ENCODE measurements around the gene PEAK1. TPM values are rescaled to one million over a fixed set of nuclear protein-coding genes. Genes with fewer than 3 reads are reported as not detected.

PEAK1 gene
- total RNA-seq, 4 donors from 2014 or later, result 14.5 to 31.1 (median 25.9) TPM

DNA sequence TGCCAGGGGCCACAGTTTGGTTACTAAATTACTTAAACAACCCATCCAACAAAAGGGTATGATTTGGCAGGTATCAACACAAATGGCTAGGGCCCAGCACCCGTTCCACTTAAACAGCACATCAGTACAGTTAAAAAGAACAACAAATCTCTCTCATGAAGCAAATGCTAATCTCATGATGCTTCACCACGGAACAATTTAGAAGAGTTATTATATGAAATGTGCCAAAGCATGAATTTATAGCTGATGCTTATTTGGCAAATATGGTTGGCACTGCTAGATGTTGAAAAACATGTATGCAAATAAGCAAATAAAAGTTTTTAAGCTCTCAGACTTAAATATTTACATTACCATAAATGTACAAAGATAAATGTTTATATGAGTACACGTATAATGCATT is 2.3 kb downstream of the PEAK1 start:
- H3K4me1 ChIP-seq, result peaks cover 50% of the 10 kb centered on the region

DNA sequence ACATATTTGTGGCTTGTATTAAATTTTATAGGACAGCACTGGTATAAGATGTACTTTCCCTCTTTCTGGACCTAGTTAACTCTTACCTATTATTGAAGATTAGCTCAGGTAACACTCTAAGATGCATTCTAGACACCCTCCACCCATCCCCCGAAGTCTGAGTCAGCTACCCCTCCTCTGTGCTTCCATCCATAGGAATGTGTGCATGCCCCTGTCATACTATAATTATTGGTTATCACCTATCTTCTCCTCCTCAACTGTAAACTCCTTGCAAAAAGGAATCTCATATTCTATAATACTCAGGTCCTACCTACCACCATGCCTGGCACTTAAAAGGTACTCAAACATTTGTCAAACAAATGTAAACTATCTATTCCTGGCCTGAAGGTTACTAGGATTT is 3.0 kb downstream of the PEAK1 start:
- no peaks in the 10 kb centered on the region for H3K9me3 ChIP-seq
- no peak overlapping the region for H3K27ac ChIP-seq
- H3K36me3 ChIP-seq, result no peaks in the 10 kb centered on the region
- TF ChIP-seq POLR2AphosphoS5 (IDR thresholded peaks at IDR 0.05), result no peak
- TF ChIP-seq, protein P1, sequence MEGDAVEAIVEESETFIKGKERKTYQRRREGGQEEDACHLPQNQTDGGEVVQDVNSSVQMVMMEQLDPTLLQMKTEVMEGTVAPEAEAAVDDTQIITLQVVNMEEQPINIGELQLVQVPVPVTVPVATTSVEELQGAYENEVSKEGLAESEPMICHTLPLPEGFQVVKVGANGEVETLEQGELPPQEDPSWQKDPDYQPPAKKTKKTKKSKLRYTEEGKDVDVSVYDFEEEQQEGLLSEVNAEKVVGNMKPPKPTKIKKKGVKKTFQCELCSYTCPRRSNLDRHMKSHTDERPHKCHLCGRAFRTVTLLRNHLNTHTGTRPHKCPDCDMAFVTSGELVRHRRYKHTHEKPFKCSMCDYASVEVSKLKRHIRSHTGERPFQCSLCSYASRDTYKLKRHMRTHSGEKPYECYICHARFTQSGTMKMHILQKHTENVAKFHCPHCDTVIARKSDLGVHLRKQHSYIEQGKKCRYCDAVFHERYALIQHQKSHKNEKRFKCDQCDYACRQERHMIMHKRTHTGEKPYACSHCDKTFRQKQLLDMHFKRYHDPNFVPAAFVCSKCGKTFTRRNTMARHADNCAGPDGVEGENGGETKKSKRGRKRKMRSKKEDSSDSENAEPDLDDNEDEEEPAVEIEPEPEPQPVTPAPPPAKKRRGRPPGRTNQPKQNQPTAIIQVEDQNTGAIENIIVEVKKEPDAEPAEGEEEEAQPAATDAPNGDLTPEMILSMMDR (IDR thresholded peaks at IDR 0.05), result no peak
- TF ChIP-seq EP300 (IDR thresholded peaks at IDR 0.05), result no peak
- no peak for TF ChIP-seq POLR2A (IDR thresholded peaks at IDR 0.05)
- H3K4me1 ChIP-seq, result peaks cover 46% of the 10 kb centered on the region
- 74% methylated on average over 1 of the region's 1 CpG for WGBS
- H3K27me3 ChIP-seq, result no peaks in the 10 kb centered on the region
- no peak for DNase-seq (ENCODE audit: low spot score in 2 of 2)
- H3K4me3 ChIP-seq, result no peak overlapping the region

More for the DNA sequence above, 2.3 kb downstream of the PEAK1 start:
- WGBS, result 27% methylated on average over 3 of the region's 3 CpGs
- TF ChIP-seq POLR2A (IDR thresholded peaks at IDR 0.05) (no peak), POLR2AphosphoS5 (IDR thresholded peaks at IDR 0.05) (no peak), EP300 (IDR thresholded peaks at IDR 0.05) (no peak)
- TF ChIP-seq, protein P1 (IDR thresholded peaks at IDR 0.05), result no peak
- no peak for DNase-seq (ENCODE audit: low spot score in 2 of 2)
- H3K27me3 ChIP-seq, result no peaks in the 10 kb centered on the region
- H3K27ac ChIP-seq, result peak overlapping the region; percentile 97
- H3K36me3 ChIP-seq, result no peaks in the 10 kb centered on the region
- H3K9me3 ChIP-seq, result no peaks in the 10 kb centered on the region
- peak overlapping the region; percentile 78 for H3K4me3 ChIP-seq

DNA sequence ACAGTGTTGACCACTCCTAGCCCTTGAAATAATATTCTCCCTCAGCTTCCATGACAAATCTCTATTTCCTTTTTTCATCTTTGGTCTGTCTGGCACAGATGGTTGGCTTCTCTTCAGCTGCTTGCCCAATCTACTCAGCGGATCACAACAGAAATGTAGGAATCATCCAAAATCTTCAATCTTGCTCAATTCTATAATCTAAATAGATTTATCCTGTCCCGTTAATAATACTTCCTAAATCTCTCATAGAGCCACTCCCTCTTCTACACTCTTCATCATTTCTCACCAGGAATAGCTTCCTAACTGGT is 3.8 kb downstream of the PEAK1 start:
- WGBS, result 61% methylated on average over 2 of the region's 2 CpGs
- Histone ChIP-seq H3K4me1 (peaks cover 38% of the 10 kb centered on the region), H3K36me3 (no peaks in the 10 kb centered on the region), H3K4me3 (no peak overlapping the region), H3K27me3 (no peaks in the 10 kb centered on the region), H3K9me3 (no peaks in the 10 kb centered on the region), H3K27ac (no peak overlapping the region)
- TF ChIP-seq POLR2AphosphoS5 (IDR thresholded peaks at IDR 0.05) (peak in 1 of 3 donors; percentile 23), EP300 (IDR thresholded peaks at IDR 0.05) (no peak), POLR2A (IDR thresholded peaks at IDR 0.05) (no peak)
- TF ChIP-seq, protein P1 (IDR thresholded peaks at IDR 0.05), result no peak
- DNase-seq (ENCODE audit: low spot score in 2 of 2), result peak in 1 of 2 donors; percentile 69

DNA sequence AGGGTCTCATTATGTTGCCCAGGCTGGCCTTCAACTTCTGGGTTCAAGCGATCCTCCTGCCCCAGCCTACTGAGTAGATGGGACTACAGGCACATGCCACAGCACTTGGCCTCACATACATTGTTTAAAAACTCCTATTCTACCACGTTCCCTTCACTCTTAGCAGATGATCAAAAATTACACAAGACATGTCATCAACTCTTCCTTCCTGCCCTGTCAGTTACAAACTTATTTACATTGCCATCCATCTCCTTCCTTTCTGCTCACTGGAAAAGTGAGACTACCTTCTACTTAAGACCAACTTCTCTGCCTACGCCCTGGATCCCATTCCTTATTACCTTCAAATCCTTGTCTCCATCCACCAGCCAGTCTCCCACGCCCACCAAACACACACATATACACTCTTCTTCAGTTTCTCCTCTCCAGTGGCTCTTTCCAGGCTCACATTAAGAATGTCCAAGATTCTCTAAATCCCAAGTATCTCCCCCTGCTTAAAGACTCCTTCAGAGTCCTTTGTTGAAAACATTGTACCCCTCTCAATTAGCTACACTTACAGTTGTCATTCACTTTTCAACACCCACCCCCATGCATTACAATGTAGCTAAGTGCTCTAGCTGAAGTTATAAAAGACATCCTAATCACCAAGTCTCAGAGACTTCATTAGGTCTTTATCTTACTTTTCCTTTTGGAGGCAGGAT is 4.3 kb downstream of the PEAK1 start:
- Histone ChIP-seq H3K9me3 (no peaks in the 10 kb centered on the region), H3K4me3 (no peak overlapping the region), H3K27me3 (no peaks in the 10 kb centered on the region), H3K36me3 (no peaks in the 10 kb centered on the region), H3K27ac (no peak overlapping the region), H3K4me1 (peaks cover 37% of the 10 kb centered on the region)
- TF ChIP-seq, protein P1 (IDR thresholded peaks at IDR 0.05), result no peak
- TF ChIP-seq POLR2AphosphoS5 (IDR thresholded peaks at IDR 0.05), result no peak
- no peak for TF ChIP-seq POLR2A (IDR thresholded peaks at IDR 0.05)
- TF ChIP-seq EP300 (IDR thresholded peaks at IDR 0.05), result no peak
- WGBS, result 81% methylated on average over 4 of the region's 4 CpGs
- DNase-seq (ENCODE audit: low spot score in 2 of 2), result no peak

DNA sequence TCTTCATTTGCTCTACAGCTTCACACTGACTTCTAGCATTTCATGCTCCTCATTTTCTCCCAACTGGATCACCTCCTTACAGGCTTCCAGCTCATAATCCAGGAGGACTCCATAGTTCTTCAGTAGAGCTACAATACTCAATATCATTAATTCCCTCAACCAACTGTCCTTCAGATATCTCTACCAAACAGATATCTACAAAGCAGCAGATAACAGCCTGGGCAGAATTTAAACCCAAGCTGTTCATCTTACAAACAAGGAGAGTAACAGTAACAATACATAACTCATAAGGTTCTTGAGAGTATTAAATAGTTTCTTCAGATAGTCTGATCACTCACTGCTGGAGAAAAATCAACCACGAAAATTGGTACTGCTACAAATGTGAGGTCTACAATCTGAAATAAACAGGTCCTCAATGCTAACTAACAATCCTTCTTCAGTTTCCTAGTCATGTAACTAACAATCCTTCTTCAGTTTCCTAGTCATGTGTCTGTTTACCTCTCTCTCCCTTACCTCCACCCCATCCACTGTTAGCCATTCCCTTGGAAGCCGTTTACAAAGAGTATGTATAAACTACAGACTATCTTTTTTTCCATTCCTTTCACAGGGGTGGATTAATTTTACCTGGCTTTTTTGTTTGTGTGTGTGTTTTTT is 5.0 kb downstream of the PEAK1 start:
- Histone ChIP-seq H3K27ac (no peak overlapping the region), H3K4me1 (peaks cover 39% of the 10 kb centered on the region), H3K4me3 (no peak overlapping the region), H3K36me3 (no peaks in the 10 kb centered on the region), H3K9me3 (no peaks in the 10 kb centered on the region), H3K27me3 (no peaks in the 10 kb centered on the region)
- WGBS, result 93% methylated on average over 2 of the region's 2 CpGs
- TF ChIP-seq POLR2AphosphoS5 (IDR thresholded peaks at IDR 0.05) (no peak), POLR2A (IDR thresholded peaks at IDR 0.05) (no peak), EP300 (IDR thresholded peaks at IDR 0.05) (no peak)
- TF ChIP-seq, protein P1 (IDR thresholded peaks at IDR 0.05), result no peak
- DNase-seq (ENCODE audit: low spot score in 2 of 2), result no peak

Measured in suprapubic skin (tissue), 4 donors.